NCI-H2227 (cell line): ENCODE measurements around the gene SEPTIN12.
"Not testable (repeated sequence)": the region's sequence is repeated elsewhere in the genome, so short reads cannot be mapped to it uniquely, and the experiment has no call there.

Experiments
- DNase-seq: peaks from one replicate; lab custom pipeline; 2025; ENCODE audit not compliant: unreplicated experiment; lab: John Stamatoyannopoulos, UW

The SEPTIN12 gene

GRCh38 chr16:4785758-4786433 is 2.2 kb downstream of the SEPTIN12 start:
- DNase-seq: no peak

- not testable (repeated sequence) for DNase-seq
Measured at GRCh38 chr16:4784444-4784987, 3.6 kb downstream of the SEPTIN12 start.

- no peak for DNase-seq
Measured at GRCh38 chr16:4783951-4784336, 4.2 kb downstream of the SEPTIN12 start.

DNA sequence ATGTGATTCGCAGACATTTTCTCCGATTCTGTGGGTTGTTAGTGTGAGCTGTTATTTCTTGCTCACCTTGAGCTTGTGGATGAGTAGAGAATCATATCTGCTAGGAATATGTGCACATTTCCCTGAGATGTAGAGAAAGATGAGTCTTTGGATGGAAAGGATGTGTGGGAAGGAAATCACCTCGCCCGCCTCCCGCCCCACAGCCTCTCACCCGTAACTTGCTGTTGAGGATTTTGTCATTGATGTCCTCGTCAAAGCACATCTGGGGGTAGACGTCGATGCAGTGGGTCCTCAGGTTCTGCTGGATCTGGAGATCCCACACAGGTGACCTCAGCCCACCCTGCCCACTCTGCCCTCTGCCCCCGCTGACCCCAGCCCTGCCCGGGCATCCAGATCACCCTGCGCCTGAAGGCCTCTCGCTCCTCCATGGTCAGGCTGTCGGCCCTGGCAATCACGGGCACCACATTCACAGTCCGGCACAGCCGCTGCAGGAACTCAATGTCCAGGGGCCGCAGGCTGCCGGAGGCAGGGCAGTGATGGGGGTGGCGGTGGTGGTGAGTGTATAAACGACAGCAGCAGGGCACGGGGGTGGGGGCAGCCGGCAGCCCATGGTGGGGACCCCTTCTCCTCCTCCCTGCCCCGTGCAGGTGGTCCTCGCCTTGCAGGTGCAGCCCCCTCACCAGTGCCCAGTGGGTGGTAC is 4.7 kb downstream of the SEPTIN12 start:
- DNase-seq: no peak

DNA sequence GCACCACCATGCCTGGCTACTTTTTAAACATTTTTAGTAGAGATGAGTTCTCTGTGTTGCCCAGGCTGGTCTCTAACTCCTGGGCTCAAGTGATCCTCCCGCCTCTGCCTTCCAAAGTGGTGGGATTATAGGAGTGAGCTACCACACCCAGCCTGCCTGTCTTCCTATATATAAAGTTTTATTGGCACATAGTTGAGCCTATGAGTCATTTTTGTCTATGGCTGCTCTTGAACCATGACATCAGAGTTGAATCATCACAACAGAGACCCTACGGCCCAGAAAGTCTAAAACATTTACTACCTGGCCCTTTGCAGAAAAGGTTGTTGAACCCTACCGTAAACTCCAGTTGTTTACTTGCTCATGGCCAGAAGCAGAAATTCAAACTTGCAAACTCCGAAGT is 7.9 kb downstream of the SEPTIN12 start:
- DNase-seq: no peak

- no peak for DNase-seq
Measured at GRCh38 chr16:4778050-4778392, 10.1 kb downstream of the SEPTIN12 start.

DNA sequence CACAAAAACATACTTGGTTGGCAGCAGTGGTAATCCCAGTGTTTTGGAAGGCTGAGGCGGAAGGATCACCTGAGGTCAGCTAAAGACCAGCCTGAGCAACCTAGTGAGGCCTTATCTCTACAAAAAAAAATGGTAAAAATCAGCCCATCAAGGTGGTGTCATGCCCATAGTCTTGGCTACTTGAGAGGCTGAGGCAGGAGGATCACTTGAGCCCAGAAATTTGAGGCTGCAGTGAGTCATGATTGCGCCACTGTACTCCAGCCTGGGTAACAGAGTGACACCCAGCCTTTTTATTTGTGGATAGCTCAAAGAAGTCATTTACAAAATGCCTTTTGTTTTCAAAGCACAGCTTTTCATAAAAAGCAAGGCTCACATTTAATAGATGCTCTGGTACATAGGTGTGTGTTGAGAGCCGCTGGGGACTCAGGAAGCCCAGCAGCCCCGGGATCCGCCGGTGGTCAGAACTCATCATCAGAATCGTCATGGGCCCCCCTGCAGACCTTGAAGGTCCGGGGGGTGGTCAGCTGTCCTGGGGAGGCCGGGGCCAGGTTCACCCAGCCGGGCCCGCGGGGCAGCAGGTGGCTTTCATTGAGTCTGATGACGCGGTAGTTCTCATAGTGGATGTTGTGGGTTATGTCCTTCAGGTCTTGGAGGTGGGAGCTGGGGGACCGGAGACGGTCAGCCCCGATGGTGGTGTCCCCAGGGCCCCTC is 10.7 kb downstream of the SEPTIN12 start:
- DNase-seq: no peak

DNA sequence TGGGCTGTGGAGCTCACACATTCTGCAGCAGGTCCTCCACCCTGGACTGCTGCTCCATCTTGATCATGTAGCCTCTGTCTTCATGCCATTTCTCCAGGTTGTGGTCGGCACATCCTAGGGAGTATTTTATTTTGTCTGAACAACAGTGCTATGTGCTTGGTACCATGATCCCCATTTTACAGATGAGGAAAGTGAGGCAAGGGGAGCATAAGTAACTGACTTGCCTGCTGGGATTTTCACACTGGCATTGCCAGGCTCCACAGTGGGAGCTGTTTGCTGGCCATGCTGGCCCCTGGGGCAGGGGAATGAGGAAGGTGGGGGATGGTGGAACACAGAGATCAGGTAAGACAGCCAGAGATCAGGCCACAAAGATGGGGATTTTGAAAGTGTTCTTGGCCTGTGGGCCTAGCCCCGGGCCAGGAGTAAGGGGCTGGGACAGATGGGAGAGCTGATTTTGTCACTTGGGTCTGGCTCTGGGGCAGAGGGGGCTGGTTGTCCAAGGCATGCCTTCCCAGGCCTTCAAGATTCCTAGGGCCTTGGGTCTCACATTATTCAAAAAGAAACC is 11.9 kb downstream of the SEPTIN12 start:
- no peak for DNase-seq

DNA sequence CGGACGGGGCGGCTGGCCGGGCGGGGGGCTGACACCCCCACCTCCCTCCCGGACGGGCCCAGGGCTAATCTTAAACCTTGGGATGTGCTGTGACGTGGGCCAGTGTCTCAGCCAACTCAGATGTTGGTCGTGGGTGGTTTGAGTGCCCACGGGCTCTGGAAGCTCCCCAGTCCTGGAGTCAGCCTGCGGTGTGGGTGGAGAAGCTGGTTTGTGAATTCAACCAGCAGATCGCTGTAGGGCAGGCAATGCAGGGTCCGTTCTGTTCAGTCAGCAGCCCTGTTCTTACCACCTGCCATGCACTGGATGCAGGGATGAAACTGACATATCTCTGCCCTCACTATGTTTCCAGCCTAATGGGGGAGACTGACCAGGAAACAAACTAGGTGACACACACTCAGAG is 13.1 kb downstream of the SEPTIN12 start:
- DNase-seq: no peak

- no peak for DNase-seq
Measured at GRCh38 chr16:4772351-4772750, 15.8 kb downstream of the SEPTIN12 start.

GRCh38 chr16:4771646-4772045 is 16.5 kb downstream of the SEPTIN12 start:
- no peak for DNase-seq

DNA sequence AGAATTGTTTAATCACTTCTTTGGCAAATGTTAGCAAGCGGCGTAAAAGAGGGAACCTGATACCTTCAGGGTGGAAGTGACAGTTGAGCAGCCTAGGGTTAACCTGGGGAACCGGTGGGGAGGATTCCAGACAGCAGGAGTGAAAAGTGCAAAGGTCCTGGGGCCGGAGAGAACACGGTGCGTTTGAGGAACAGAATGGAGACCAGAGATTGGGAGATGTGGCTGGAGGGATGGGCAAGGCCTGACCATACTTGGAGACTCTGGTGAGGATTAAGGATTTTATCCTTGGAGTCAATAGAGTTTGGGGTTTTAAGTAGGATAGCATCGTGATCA is 18.9 kb downstream of the SEPTIN12 start:
- no peak for DNase-seq

DNA sequence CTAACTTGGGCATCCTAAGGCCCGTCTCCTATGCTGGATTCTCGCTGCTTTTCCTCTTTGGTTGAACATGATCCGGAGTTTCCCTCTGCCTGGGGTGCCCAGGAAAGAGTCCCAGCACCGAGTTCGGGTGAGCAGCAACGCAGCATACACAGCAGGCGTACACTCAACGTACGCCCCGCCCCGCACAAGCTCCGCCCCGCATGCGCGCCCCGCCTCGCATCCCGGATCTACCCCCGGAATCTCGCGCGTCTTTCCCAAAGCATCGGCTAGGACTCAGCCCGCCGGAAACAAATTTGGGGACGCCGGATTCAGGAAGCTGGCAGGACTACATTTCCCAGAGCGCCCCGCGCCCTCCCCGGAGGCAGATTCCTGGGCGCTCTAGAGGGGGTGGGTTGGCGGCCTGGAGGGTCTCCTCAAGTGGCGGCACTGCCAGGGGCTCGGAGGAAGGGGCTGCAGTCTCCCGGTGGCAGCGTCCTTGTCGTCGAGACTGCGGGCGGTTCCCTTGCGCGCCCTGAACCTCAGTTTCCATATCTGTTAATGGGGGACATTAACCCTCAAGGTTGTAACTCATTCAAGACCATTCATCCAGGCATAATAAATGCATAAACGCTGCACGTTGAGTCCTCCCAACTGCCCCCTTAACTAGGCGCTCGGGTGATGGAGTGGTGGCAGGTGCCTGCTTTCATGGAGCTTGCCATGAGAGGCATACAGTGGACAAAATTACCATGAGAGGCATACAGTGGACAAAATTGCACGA is 19.4 kb downstream of the SEPTIN12 start:
- peak; percentile 99 for DNase-seq

DNA sequence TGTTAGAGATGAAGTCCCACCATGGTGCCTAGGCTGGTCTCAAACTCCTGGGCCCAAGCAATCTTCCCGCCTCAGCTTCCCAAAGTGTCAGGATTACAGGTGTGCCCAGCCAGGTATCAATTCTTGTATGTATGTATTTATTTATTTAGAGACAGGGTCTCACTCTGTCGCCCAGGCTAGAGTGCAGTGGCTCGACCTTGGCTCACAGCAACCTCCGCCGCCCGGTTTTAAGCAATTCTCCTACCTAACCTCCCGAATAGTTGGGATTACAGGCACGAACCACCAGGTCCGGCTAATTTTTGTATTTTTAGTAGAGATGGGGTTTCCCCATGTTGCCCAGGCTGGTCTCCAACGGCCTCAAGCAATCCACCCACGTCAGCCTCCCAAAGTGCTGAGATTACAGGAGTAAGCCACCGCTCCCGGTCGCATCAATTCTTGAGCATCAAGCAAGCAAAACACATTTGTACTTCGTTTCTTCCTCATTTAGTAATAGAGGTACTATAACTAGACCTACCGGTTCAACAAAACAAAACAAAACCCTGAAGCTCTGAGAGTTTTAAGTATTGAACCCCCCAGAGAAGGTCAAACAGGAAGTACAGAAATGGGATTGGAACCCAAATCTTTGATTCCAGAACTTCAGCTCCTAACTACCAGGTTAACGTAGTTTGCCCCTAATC is 20.1 kb downstream of the SEPTIN12 start:
- DNase-seq: peak; percentile 34

- peak; percentile 98 for DNase-seq
Measured at GRCh38 chr16:4766875-4767628, 21.1 kb downstream of the SEPTIN12 start, which contains the start of gene ZNF500. Gene ZNF500, minus strand, starts transcription at chr16:4767162. Its CDS starts 1,184 bp downstream, at chr16:4765978.

DNA sequence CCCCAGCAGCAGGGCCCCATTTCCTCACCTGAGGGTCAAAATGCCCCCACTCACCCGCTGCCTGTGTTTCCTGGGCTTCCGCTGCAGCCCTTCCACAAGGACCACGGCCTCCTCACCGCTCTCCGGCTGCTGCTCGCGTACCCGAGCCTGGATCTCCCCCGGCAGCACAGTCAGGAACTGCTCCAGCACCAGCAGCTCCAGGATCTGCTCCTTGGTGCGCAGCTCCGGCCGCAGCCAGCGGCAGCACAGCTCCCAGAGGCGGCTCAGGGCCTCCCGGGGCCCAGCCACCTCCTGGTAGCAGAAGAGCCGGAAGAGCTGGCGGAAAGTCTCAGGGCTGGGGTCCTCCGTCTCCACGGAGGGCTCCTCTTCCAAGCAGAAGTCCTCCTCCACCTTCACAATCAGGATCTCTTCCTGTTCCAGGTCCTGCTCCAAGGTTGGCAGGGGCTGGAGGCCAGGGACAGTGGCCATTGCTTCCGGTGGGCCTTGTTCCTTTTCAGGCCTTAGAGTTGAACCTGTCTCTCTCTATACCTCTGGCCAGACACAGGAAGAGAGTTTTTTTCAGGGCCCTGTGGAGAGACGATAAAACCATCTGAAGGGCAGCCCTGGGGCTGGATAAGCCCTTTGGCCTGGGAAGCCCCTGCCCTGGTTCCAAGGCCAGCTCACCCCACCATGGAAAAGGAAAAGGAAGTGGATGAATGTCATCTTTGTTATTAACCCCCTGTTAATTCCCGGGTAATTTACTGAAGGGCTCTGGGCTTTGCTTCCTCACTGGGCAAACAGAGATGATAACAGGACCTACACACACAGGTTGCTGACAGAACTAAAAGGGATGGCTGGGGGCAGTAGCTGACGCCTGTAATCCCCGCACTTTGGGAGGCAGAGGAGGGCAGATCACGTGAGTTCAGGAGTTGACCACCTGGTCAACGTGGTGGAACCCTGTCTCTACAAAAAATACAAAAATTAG is 22.4 kb downstream of the SEPTIN12 start:
- no peak for DNase-seq

DNA sequence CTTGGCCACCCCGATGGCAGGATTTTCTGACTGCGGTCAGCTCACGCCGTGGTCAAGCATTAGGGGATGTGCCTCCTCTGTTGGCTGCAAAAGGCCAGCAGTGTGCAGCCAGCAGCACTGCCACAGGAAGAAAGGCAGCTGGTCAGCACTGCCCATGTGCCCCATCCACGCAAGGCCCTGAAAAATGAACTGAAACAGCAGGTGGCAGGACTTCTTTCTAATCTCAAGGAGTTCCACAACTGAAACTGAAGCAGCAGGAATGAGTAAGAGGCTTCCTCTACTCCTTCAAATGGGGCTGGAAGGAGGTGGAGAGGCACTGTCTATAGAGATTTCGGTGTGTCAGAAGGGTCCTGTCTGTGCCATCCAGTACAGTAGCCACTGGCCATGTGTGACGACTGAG is 24.4 kb downstream of the SEPTIN12 start:
- no peak for DNase-seq

GRCh38 chr16:4762205-4762604 is 25.9 kb downstream of the SEPTIN12 start:
- DNase-seq: no peak
